Measurements from ENCODE around the gene C19orf81. TPM values are rescaled to one million over a fixed set of nuclear protein-coding genes. Genes with fewer than 3 reads are reported as not detected.
"Not testable (repeated sequence)": the region's sequence is repeated elsewhere in the genome, so short reads cannot be mapped to it uniquely, and the experiment has no call there.

C19orf81 gene
- total RNA-seq, 1 experiment from 2014 or later: not detected

DNA sequence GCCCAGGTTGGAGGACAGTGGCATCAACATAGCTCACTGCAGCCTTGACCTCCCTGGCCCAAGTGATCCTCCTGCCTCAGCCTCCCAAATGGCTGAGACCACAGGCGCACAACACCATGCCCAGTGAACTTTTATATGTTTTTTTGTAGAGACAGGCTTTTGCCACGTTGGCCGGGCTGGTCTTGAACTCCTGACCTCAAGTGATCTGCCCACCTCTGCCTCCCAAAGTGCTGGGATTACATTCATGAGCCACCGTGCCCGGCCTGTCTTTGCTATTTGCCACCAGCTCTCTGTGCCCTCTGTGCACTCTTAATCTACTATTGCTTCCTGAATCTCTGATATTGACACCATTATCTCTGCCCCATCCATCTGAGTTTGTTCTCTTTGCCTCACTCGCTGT, 46.7 kb upstream of the C19orf81 start:
- H3K9me2 ChIP-seq (ENCODE audit: insufficient read depth): no peaks in the 10 kb centered on the region
- ChIA-PET CTCF (no interaction called here), POLR2A (ENCODE audit: unreplicated experiment) (no interaction called here)
- H3F3A ChIP-seq (ENCODE audit: insufficient read depth, low read depth): no peaks in the 10 kb centered on the region
- no peaks in the 10 kb centered on the region for H3K9me3 ChIP-seq (ENCODE audit: insufficient read depth, low read depth)
- no peaks in the 10 kb centered on the region for H3K79me2 ChIP-seq (ENCODE audit: low read depth)
- H3K4me1 ChIP-seq (replicated peaks; ENCODE audit: insufficient read depth): no peaks in the 10 kb centered on the region
- DNase-seq: no peak
- no peaks in the 10 kb centered on the region for H4K20me1 ChIP-seq (ENCODE audit: insufficient read depth)
- no peak overlapping the region for H3K4me2 ChIP-seq
- H2AFZ ChIP-seq: no peak overlapping the region
- H3K4me3 ChIP-seq: no peak overlapping the region
- no peak for TF ChIP-seq EZH2 (IDR thresholded peaks at IDR 0.05; ENCODE audit: low read depth)
- BruUV-seq (replicated peaks): no TSS peak
- H3K36me3 ChIP-seq (ENCODE audit: low read depth): no peaks in the 10 kb centered on the region
- peaks cover 55% of the 10 kb centered on the region for H3K27me3 ChIP-seq (ENCODE audit: insufficient read depth, low read depth)
- intact Hi-C loops (cut with micrococcal nuclease; ENCODE audit: unreplicated experiment): no loop called here
- H3K27ac ChIP-seq: no peak overlapping the region

DNA sequence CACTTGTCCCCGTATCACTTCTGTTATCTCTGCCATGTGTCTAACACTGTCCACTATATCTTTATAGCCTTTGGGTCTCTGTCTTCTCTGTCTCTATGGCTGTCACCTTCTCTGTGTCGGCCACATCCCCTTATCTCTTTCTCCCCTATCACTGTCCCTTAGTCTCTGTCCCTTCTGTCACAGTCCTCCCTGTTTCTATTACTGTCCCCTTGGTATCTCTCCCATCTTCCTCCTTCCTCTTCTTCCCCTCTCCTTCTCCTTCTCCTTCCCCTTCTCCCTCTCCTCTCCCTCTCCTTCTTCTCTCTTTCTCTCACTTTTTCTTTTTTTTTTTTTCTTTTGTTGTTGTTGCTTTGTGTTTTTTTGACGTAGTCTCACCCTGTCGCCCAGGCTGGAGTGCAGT, 46.3 kb upstream of the C19orf81 start:
- DNase-seq: no peak
- Histone ChIP-seq H3K36me3 (ENCODE audit: low read depth) (no peaks in the 10 kb centered on the region), H3K27me3 (ENCODE audit: insufficient read depth, low read depth) (peaks cover 50% of the 10 kb centered on the region), H3K4me2 (no peak overlapping the region), H3K9me3 (ENCODE audit: insufficient read depth, low read depth) (no peaks in the 10 kb centered on the region), H3K79me2 (ENCODE audit: low read depth) (no peaks in the 10 kb centered on the region), H4K20me1 (ENCODE audit: insufficient read depth) (no peaks in the 10 kb centered on the region), H2AFZ (no peak overlapping the region), H3K9me2 (ENCODE audit: insufficient read depth) (no peaks in the 10 kb centered on the region), H3F3A (ENCODE audit: insufficient read depth, low read depth) (no peaks in the 10 kb centered on the region), H3K4me1 (replicated peaks; ENCODE audit: insufficient read depth) (no peaks in the 10 kb centered on the region), H3K4me3 (no peak overlapping the region), H3K27ac (no peak overlapping the region)
- CTCF ChIA-PET: no interaction called here
- intact Hi-C loops (cut with micrococcal nuclease; ENCODE audit: unreplicated experiment): no loop called here
- BruUV-seq (replicated peaks): no TSS peak
- TF ChIP-seq EZH2 (IDR thresholded peaks at IDR 0.05; ENCODE audit: low read depth): no peak
- TF ChIP-seq, protein P1, sequence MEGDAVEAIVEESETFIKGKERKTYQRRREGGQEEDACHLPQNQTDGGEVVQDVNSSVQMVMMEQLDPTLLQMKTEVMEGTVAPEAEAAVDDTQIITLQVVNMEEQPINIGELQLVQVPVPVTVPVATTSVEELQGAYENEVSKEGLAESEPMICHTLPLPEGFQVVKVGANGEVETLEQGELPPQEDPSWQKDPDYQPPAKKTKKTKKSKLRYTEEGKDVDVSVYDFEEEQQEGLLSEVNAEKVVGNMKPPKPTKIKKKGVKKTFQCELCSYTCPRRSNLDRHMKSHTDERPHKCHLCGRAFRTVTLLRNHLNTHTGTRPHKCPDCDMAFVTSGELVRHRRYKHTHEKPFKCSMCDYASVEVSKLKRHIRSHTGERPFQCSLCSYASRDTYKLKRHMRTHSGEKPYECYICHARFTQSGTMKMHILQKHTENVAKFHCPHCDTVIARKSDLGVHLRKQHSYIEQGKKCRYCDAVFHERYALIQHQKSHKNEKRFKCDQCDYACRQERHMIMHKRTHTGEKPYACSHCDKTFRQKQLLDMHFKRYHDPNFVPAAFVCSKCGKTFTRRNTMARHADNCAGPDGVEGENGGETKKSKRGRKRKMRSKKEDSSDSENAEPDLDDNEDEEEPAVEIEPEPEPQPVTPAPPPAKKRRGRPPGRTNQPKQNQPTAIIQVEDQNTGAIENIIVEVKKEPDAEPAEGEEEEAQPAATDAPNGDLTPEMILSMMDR (conservative IDR thresholded peaks at IDR 0.05): no peak
- POLR2A ChIA-PET (ENCODE audit: unreplicated experiment): no interaction called here

DNA sequence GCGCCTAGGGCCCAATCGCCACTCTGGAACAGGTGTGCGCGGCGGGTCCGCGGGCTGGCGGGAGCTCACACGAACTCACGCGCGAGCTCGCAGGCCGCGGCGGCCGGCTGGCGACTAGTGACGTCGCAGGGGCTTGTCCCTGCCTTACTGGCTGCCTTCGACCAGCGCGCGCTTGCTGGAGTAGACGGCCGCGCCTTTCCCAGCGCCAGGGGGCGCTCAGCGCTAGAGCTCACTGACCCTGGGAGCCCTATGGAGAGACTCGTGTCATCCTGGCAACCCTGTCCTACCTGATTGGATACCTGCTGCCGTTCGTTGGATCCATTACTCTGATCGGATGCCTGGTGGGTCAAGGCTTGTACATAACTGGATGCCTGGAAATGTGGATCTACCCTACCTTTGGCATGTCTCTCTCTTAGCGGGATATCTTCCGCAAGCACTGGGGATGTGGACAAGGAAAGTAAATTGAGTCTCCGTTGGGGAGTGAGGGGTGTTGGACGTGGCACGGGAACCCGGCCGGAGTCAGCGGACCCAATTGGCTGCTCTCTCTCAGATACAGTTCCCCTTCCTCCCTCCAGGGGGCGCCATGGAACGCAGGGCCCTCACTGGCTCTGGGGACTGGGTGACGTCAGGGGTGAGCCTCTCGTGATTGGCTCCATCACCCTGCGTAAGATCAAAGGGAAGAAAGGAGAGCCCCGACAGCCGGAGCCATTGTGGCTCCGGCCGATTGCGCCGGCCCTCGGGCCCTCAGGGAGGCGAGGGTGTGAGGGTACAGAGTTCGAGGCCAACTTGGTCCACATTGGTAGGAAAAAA, 44.8 kb upstream of the C19orf81 start:
- H3K4me2 ChIP-seq; H3K27ac ChIP-seq; H3K9me2 ChIP-seq (ENCODE audit: insufficient read depth); POLR2A ChIA-PET (ENCODE audit: unreplicated experiment); H2AFZ ChIP-seq; intact Hi-C loops (cut with micrococcal nuclease; ENCODE audit: unreplicated experiment); H3K36me3 ChIP-seq (ENCODE audit: low read depth); H3K79me2 ChIP-seq (ENCODE audit: low read depth); H3K9me3 ChIP-seq (ENCODE audit: insufficient read depth, low read depth); H3K4me1 ChIP-seq (replicated peaks; ENCODE audit: insufficient read depth); H3K4me3 ChIP-seq; CTCF ChIA-PET; H4K20me1 ChIP-seq (ENCODE audit: insufficient read depth); DNase-seq; H3F3A ChIP-seq (ENCODE audit: insufficient read depth, low read depth); BruUV-seq (replicated peaks): not testable (repeated sequence)
- peaks cover 39% of the 10 kb centered on the region for H3K27me3 ChIP-seq (ENCODE audit: insufficient read depth, low read depth)
- TF ChIP-seq, protein P1 (conservative IDR thresholded peaks at IDR 0.05): peak; percentile 47; the same call in 1 of the 2 replicates

- BruUV-seq (replicated peaks); H3K9me3 ChIP-seq (ENCODE audit: insufficient read depth, low read depth); H3K36me3 ChIP-seq (ENCODE audit: low read depth); H3K4me2 ChIP-seq; H3K4me3 ChIP-seq; H3K9me2 ChIP-seq (ENCODE audit: insufficient read depth); intact Hi-C loops (cut with micrococcal nuclease; ENCODE audit: unreplicated experiment); H2AFZ ChIP-seq; CTCF ChIA-PET; POLR2A ChIA-PET (ENCODE audit: unreplicated experiment); H4K20me1 ChIP-seq (ENCODE audit: insufficient read depth); H3K4me1 ChIP-seq (replicated peaks; ENCODE audit: insufficient read depth); H3F3A ChIP-seq (ENCODE audit: insufficient read depth, low read depth); DNase-seq; H3K79me2 ChIP-seq (ENCODE audit: low read depth); H3K27ac ChIP-seq: not testable (repeated sequence)
- H3K27me3 ChIP-seq (ENCODE audit: insufficient read depth, low read depth): peaks cover 30% of the 10 kb centered on the region
Observed at GRCh38 chr19:50606059-50606836, 43.0 kb upstream of the C19orf81 start.
